HCT116 (cell line): ENCODE results near the gene COQ10A. TPM values are rescaled to one million over a fixed set of nuclear protein-coding genes. Genes with fewer than 3 reads are reported as not detected.
A peak's percentile ranks its signal among the peaks of the same experiment; 100 is the strongest.

Experiments used
- ATAC-seq: fragments of 200-7000 bp; cut with Tn5 transposase; 2 replicates; pipeline ENCODE4 v1.9.1; 2020; ENCODE audit warnings: mild to moderate bottlenecking, moderate library complexity
- BruUV-seq: library from RNA; stranded (reverse); fragments of 400-500 nt; replicated peaks from 2 replicates; lab custom pipeline; 2021; lab: Mats Ljungman, UMichigan
- CTCF ChIA-PET: fragments of 300-600 bp; sonication (Branson Sonifier 250); formaldehyde crosslinking; loops from one replicate; lab custom pipeline; 2021; ENCODE audit warnings: antibody characterized with exemption; lab: Charles Lee
- POLR2A ChIA-PET: fragments of 300-600, 350-600 bp; sonication (Branson Sonifier 250); formaldehyde crosslinking; loops from one replicate; lab custom pipeline; 2021; ENCODE audit warnings: antibody characterized with exemption; lab: Charles Lee
- RAD21 ChIA-PET, 2 experiments: fragments of 300-600 bp; sonication (Branson Sonifier 250); formaldehyde crosslinking; loops; one replicate each; lab custom pipeline; 2023; ENCODE audit warnings: low total read pairs in 2 of 2; ENCODE audit not compliant: uncharacterized antibody in 2 of 2, unreplicated experiment in 2 of 2, low non-redundant PET in 1 of 2; lab: Charles Lee
- DNase-seq: peaks from one replicate; pipeline ENCODE4 v3.0.0-alpha.2; 2010; ENCODE audit warnings: low read depth, low spot score
- H2AFZ ChIP-seq: fragments of 200-600 bp; shearing (Covaris generic), sonication (generic); 2 replicates; pipeline ENCODE4 v1.6.1; 2017; ENCODE audit warnings: low read depth, mixed run types, mixed read lengths, antibody characterized with exemption, low read length; ENCODE audit not compliant: poor library complexity, severe bottlenecking
- H3K27ac ChIP-seq: 2 replicates; pipeline ENCODE4 v1.5.1; 2012; ENCODE audit warnings: low read depth, low read length
- H3K27me3 ChIP-seq: fragments of 200-600 bp; sonication (generic); 2 replicates; pipeline ENCODE4 v1.6.1; 2016; ENCODE audit warnings: mixed run types, low read length, mixed read lengths; ENCODE audit not compliant: insufficient read depth
- H3K36me3 ChIP-seq, 2 experiments: fragments of 200-500 bp in 1 of 2; fragments of 200-600 bp in 1 of 2; sonication (Bioruptor generic) in 1 of 2; sonication (generic) in 1 of 2; 2 replicates each; pipeline versions ENCODE4 v1.5.1 to v1.6.1; 2014 to 2016; ENCODE audit warnings: low read length in 2 of 2, inconsistent platforms in 1 of 2, mixed read lengths in 1 of 2, mixed run types in 1 of 2; ENCODE audit not compliant: insufficient read depth in 2 of 2, control insufficient read depth in 1 of 2
- H3K4me1 ChIP-seq, 2 experiments: fragments of 200-600 bp in 1 of 2; sonication (generic) in 1 of 2; 2 replicates each; pipeline versions ENCODE4 v1.5.1 to v1.6.1; 2012 to 2017; ENCODE audit warnings: low read length in 2 of 2, inconsistent platforms in 1 of 2, mild to moderate bottlenecking in 1 of 2, mixed read lengths in 1 of 2, mixed run types in 1 of 2, moderate library complexity in 1 of 2; ENCODE audit not compliant: insufficient read depth in 2 of 2, control insufficient read depth in 1 of 2
- H3K4me2 ChIP-seq: fragments of 200-600 bp; sonication (generic); 2 replicates; pipeline ENCODE4 v1.6.1; 2017; ENCODE audit warnings: mixed run types, low read length, mixed read lengths
- H3K4me3 ChIP-seq, 2 experiments: fragments of 200-600 bp in 1 of 2; sonication (generic) in 1 of 2; replicated peaks in 1 of 2; 2 replicates each; pipeline ENCODE4 v1.5.1; 2011 to 2016; ENCODE audit warnings: low read length in 2 of 2, control low read depth in 1 of 2, low read depth in 1 of 2, mild to moderate bottlenecking in 1 of 2, mixed read lengths in 1 of 2, mixed run types in 1 of 2
- H3K79me2 ChIP-seq: fragments of 200-600 bp; sonication (generic); 2 replicates; pipeline ENCODE4 v1.6.1; 2017; ENCODE audit warnings: mild to moderate bottlenecking, mixed run types, low read length, moderate library complexity, mixed read lengths; ENCODE audit not compliant: insufficient read depth
- H3K9ac ChIP-seq: fragments of 200-600 bp; sonication (generic); 2 replicates; pipeline ENCODE4 v1.6.1; 2016; ENCODE audit warnings: low read length, mixed read lengths
- H3K9me2 ChIP-seq: fragments of 200-600 bp; sonication (generic), shearing (Covaris generic); 2 replicates; pipeline ENCODE4 v1.6.1; 2017; ENCODE audit warnings: mixed run types, mild to moderate bottlenecking, moderate library complexity; ENCODE audit not compliant: insufficient read depth
- H3K9me3 ChIP-seq, 2 experiments: fragments of 200-500 bp in 1 of 2; fragments of 200-600 bp in 1 of 2; sonication (Bioruptor generic) in 1 of 2; sonication (generic) in 1 of 2; 2 replicates each; pipeline ENCODE4 v1.6.1; 2014 to 2017; ENCODE audit warnings: low read length in 2 of 2, mixed read lengths in 2 of 2, inconsistent platforms in 1 of 2, low read depth in 1 of 2, mild to moderate bottlenecking in 1 of 2, mixed run types in 1 of 2, moderate library complexity in 1 of 2; ENCODE audit not compliant: control insufficient read depth in 1 of 2, insufficient read depth in 1 of 2
- H4K20me1 ChIP-seq: fragments of 200-600 bp; sonication (generic), shearing (Covaris generic); 2 replicates; pipeline ENCODE4 v1.6.1; 2017; ENCODE audit warnings: mixed run types, mild to moderate bottlenecking, moderate library complexity; ENCODE audit not compliant: insufficient read depth
- CBX3 ChIP-seq: IDR thresholded peaks from 2 replicates; pipeline ENCODE4 v1.6.1; 2012; ENCODE audit warnings: low read depth
- CEBPB ChIP-seq: IDR thresholded peaks from 2 replicates; pipeline ENCODE4 v1.6.1; 2012; ENCODE audit warnings: low read depth
- EZH2 ChIP-seq: fragments of 200-600 bp; sonication (generic); IDR thresholded peaks from 2 replicates; pipeline ENCODE4 v1.6.1; 2017; ENCODE audit warnings: antibody characterized with exemption, mixed run types
- FOSL1 ChIP-seq: IDR thresholded peaks from 2 replicates; pipeline ENCODE4 v1.6.1; 2012; ENCODE audit warnings: low read depth
- MAX ChIP-seq: IDR thresholded peaks from 2 replicates; pipeline ENCODE4 v1.6.1; 2012
- POLR2A ChIP-seq: IDR thresholded peaks from 2 replicates; pipeline ENCODE4 v1.7.0; 2011; ENCODE audit warnings: borderline replicate concordance; ENCODE audit not compliant: insufficient read depth, insufficient read length; ENCODE audit errors: extremely low read depth
- POLR2AphosphoS5 ChIP-seq: IDR thresholded peaks from 2 replicates; pipeline ENCODE4 v1.6.1; 2011; ENCODE audit warnings: mild to moderate bottlenecking, low read depth, low read length, moderate library complexity
- SIN3A ChIP-seq: IDR thresholded peaks from 2 replicates; pipeline ENCODE4 v1.6.1; 2012; ENCODE audit warnings: low read depth
- SP1 ChIP-seq: IDR thresholded peaks from 2 replicates; pipeline ENCODE4 v1.6.1; 2012; ENCODE audit warnings: low read depth
- SRF ChIP-seq: IDR thresholded peaks from 2 replicates; pipeline ENCODE4 v1.6.1; 2012; ENCODE audit warnings: low read depth
- TCF7L2 ChIP-seq: IDR thresholded peaks from 2 replicates; pipeline ENCODE4 v1.7.0; 2011; ENCODE audit warnings: borderline replicate concordance, inconsistent platforms; ENCODE audit not compliant: insufficient read depth, insufficient read length; ENCODE audit errors: extremely low read depth
- YY1 ChIP-seq: IDR thresholded peaks from 2 replicates; pipeline ENCODE4 v1.6.1; 2011; ENCODE audit warnings: low read length, low read depth, moderate library complexity, mild to moderate bottlenecking; ENCODE audit not compliant: insufficient replicate concordance; ENCODE audit errors: extremely low read depth
- ZFX ChIP-seq: fragments of 450-650 bp; IDR thresholded peaks from 2 replicates; pipeline ENCODE4 v1.6.1; 2017
- ZNF274 ChIP-seq: fragments of 200-500 bp; sonication (Bioruptor generic); IDR thresholded peaks from 2 replicates; pipeline ENCODE4 v1.6.1; 2014; ENCODE audit warnings: mild to moderate bottlenecking, low read depth, low read length, inconsistent platforms
- intact Hi-C: fragments of 100-400 bp; cut with micrococcal nuclease; formaldehyde crosslinking; loops from 2 replicates; pipeline ENCODE4 v1.10.0; 2022
- total RNA-seq: library from RNA; stranded (reverse); gene quantifications from one replicate; pipeline ENCODE4 v1.2.1, GENCODE V29; 2021; ENCODE audit not compliant: unreplicated experiment
- TF ChIP-seq, protein P1 (sequence below): IDR thresholded peaks from 2 replicates; pipeline ENCODE4 v1.6.1; 2012
- TF ChIP-seq, protein P2 (sequence below), 3 experiments: fragments of 200-600 bp in 1 of 3; sonication (generic) in 1 of 3; IDR thresholded peaks in 2 of 3; conservative IDR thresholded peaks in 1 of 3; 2 replicates each; pipeline ENCODE4 v1.5.1; 2012 to 2017; ENCODE audit warnings: low read depth in 2 of 3, low read length in 2 of 3, antibody characterized with exemption in 1 of 3, borderline replicate concordance in 1 of 3, control low read depth in 1 of 3, mild to moderate bottlenecking in 1 of 3, mixed read lengths in 1 of 3, mixed run types in 1 of 3, moderate library complexity in 1 of 3; ENCODE audit not compliant: insufficient read depth in 1 of 3
- TF ChIP-seq, protein P3 (sequence below): IDR thresholded peaks from 2 replicates; pipeline ENCODE4 v1.6.1; 2011; ENCODE audit warnings: mild to moderate bottlenecking, low read length, moderate library complexity; ENCODE audit not compliant: insufficient replicate concordance; ENCODE audit errors: extremely low read depth

The COQ10A gene
- total RNA-seq, 1 experiment from 2014 or later, result 11.7 TPM

- H3K4me2 ChIP-seq, result peak within 1 kb of the TSS; percentile 93
- H3K79me2 ChIP-seq, result peaks cover 53% of the 10 kb centered on the region
- no peaks in the 10 kb centered on the region for H3K27me3 ChIP-seq
- RAD21 ChIA-PET, result interaction anchor here in 1 of 2 experiments (1.1 kb wide), 1 partner anchor 9 kb away, joined by 3 read pairs; no protein-coding TSS in a partner anchor
- CTCF ChIA-PET, result no interaction called here
- intact Hi-C loops, result loop anchor here (1.0 to 2.0 kb wide), 2 partner anchors 16 to 181 kb away; partner anchors contain the start of gene ZC3H10
- BruUV-seq, result no TSS peak
- H3K27ac ChIP-seq, result peak within 1 kb of the TSS; percentile 74
- ATAC-seq (peak; percentile 96), DNase-seq (peak; percentile 96)
- no peaks in the 10 kb centered on the region for H3K9me2 ChIP-seq
- peak within 1 kb of the TSS; percentile 69 to 99 for H3K4me3 ChIP-seq
- H3K9me3 ChIP-seq, result no peaks in the 10 kb centered on the region
- H3K9ac ChIP-seq, result peak within 1 kb of the TSS; percentile 96
- peaks cover 3 to 12% of the 10 kb centered on the region in 2 experiments; a peak in 2 of 4 replicates for H3K36me3 ChIP-seq
- peaks cover 22 to 44% of the 10 kb centered on the region in 2 experiments; a peak in 3 of 4 replicates for H3K4me1 ChIP-seq
- POLR2A ChIA-PET, result interaction anchor here (0.6 to 1.2 kb wide), 2 partner anchors 9 to 60 kb away, joined by 3 to 4 read pairs; partner anchors contain the start of gene STAT2
- H4K20me1 ChIP-seq, result no peaks in the 10 kb centered on the region
- peak within 1 kb of the TSS; percentile 5 for H2AFZ ChIP-seq
- TF ChIP-seq POLR2A (peak; percentile 42), CEBPB (no peak), POLR2AphosphoS5 (peak; percentile 65), SIN3A (peak; percentile 88), ZFX (peak; percentile 58; the same call in 1 of the 2 replicates), FOSL1 (no peak), SRF (peak; percentile 77), TCF7L2 (peak; percentile 42), ZNF274 (no peak), CBX3 (no peak), YY1 (no peak), SP1 (peak; percentile 86), MAX (peak; percentile 96), EZH2 (no peak)
- TF ChIP-seq, protein P1, sequence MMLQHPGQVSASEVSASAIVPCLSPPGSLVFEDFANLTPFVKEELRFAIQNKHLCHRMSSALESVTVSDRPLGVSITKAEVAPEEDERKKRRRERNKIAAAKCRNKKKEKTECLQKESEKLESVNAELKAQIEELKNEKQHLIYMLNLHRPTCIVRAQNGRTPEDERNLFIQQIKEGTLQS, result no peak
- TF ChIP-seq, protein P2, sequence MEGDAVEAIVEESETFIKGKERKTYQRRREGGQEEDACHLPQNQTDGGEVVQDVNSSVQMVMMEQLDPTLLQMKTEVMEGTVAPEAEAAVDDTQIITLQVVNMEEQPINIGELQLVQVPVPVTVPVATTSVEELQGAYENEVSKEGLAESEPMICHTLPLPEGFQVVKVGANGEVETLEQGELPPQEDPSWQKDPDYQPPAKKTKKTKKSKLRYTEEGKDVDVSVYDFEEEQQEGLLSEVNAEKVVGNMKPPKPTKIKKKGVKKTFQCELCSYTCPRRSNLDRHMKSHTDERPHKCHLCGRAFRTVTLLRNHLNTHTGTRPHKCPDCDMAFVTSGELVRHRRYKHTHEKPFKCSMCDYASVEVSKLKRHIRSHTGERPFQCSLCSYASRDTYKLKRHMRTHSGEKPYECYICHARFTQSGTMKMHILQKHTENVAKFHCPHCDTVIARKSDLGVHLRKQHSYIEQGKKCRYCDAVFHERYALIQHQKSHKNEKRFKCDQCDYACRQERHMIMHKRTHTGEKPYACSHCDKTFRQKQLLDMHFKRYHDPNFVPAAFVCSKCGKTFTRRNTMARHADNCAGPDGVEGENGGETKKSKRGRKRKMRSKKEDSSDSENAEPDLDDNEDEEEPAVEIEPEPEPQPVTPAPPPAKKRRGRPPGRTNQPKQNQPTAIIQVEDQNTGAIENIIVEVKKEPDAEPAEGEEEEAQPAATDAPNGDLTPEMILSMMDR (IDR thresholded peaks at IDR 0.05 in 2 of 3, conservative IDR thresholded peaks at IDR 0.05 in 1 of 3; ENCODE audit: borderline replicate concordance in 1 of 3, insufficient read depth in 1 of 3, low read depth in 2 of 3, low read length in 2 of 3), result no peak
- TF ChIP-seq, protein P3, sequence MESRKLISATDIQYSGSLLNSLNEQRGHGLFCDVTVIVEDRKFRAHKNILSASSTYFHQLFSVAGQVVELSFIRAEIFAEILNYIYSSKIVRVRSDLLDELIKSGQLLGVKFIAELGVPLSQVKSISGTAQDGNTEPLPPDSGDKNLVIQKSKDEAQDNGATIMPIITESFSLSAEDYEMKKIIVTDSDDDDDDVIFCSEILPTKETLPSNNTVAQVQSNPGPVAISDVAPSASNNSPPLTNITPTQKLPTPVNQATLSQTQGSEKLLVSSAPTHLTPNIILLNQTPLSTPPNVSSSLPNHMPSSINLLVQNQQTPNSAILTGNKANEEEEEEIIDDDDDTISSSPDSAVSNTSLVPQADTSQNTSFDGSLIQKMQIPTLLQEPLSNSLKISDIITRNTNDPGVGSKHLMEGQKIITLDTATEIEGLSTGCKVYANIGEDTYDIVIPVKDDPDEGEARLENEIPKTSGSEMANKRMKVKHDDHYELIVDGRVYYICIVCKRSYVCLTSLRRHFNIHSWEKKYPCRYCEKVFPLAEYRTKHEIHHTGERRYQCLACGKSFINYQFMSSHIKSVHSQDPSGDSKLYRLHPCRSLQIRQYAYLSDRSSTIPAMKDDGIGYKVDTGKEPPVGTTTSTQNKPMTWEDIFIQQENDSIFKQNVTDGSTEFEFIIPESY, result no peak
These were observed 33.3 kb downstream of the COQ10A start, which contains the start of gene CS for GRCh38 chr12:56299853-56300643. Gene CS, minus strand, starts transcription at chr12:56300330. Its CDS starts 129 bp downstream, at chr12:56300201.
